Fibroblast of pulmonary artery (primary cell): Measurements from ENCODE around the gene VPS16.
"Not testable (repeated sequence)": the region's sequence is repeated elsewhere in the genome, so short reads cannot be mapped to it uniquely, and the experiment has no call there.

ENCODE experiments used
- DNase-seq: peaks from one replicate; pipeline ENCODE4 v3.0.0-alpha.2; 2010; ENCODE audit warnings: low read depth
- H3K4me3 ChIP-seq: replicated peaks from 2 replicates; pipeline ENCODE4 v1.5.1; 2011; ENCODE audit warnings: low read depth, mild to moderate bottlenecking, control low read depth, low read length, moderate library complexity
- TF ChIP-seq, protein P1 (sequence below): IDR thresholded peaks from 2 replicates; pipeline ENCODE4 v1.5.1; 2011; ENCODE audit warnings: mild to moderate bottlenecking, control low read depth, low read length, inconsistent platforms; ENCODE audit errors: missing control alignments

The VPS16 gene

DNA sequence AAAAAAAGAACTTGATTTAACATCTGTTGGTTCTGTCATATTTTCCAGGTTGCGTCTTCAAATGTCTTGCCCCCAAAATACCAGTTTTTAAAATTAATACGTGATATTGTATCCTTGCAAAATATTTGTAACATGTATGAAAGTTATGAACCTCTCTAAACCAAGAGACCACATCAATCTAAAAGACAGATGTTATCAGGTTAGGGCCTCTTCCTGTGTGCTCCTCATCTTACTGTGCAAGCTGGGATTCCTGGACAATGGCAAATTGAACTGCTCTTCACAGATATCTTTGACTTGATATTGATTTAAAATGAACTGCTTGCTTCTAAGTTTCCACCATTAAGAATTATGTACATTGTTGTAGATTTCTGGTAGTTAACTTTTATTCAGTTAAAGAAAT lies 14.8 kb upstream of the VPS16 start:
- no peak for DNase-seq
- TF ChIP-seq, protein P1, sequence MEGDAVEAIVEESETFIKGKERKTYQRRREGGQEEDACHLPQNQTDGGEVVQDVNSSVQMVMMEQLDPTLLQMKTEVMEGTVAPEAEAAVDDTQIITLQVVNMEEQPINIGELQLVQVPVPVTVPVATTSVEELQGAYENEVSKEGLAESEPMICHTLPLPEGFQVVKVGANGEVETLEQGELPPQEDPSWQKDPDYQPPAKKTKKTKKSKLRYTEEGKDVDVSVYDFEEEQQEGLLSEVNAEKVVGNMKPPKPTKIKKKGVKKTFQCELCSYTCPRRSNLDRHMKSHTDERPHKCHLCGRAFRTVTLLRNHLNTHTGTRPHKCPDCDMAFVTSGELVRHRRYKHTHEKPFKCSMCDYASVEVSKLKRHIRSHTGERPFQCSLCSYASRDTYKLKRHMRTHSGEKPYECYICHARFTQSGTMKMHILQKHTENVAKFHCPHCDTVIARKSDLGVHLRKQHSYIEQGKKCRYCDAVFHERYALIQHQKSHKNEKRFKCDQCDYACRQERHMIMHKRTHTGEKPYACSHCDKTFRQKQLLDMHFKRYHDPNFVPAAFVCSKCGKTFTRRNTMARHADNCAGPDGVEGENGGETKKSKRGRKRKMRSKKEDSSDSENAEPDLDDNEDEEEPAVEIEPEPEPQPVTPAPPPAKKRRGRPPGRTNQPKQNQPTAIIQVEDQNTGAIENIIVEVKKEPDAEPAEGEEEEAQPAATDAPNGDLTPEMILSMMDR: no peak
- H3K4me3 ChIP-seq: no peak overlapping the region

DNA sequence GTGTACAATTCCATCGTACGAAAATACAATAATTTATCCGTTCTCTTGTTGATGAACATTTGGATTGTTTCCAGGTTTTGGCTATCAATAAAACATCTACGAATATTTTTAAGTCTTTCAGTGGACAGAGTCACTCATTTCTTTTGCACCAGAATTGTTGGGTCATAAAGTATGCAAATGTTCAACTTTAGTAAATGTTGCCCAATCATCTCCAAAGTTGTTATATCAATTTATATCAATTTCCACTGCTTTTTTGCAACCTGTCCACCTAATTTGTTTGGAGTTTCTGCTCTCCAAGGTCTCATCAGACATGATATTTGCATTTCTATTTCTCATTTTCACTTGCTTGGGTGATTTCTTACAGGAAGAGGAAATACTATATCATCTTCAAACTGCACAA lies 13.9 kb upstream of the VPS16 start:
- no peak overlapping the region for H3K4me3 ChIP-seq
- DNase-seq: no peak
- TF ChIP-seq, protein P1: no peak

DNA sequence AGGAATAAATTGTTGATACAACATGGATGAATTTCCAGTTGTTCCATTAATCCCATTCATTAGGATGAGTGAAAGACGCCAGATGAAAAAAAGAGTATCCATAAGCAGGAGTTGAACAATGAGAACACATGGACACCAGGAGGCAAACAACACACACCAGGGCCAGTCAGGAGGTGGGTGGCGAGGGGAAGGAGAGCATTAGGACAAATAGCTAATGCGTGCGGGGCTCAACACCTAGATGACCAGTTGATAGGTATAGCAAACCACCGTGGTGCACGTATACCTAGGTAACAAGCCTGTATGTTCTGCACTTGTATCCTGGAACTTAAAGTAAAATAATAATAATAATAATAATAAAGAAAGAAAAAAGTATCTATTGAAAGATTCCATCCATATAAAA lies 11.2 kb upstream of the VPS16 start:
- DNase-seq: no peak
- no peak overlapping the region for H3K4me3 ChIP-seq
- TF ChIP-seq, protein P1: no peak

DNA sequence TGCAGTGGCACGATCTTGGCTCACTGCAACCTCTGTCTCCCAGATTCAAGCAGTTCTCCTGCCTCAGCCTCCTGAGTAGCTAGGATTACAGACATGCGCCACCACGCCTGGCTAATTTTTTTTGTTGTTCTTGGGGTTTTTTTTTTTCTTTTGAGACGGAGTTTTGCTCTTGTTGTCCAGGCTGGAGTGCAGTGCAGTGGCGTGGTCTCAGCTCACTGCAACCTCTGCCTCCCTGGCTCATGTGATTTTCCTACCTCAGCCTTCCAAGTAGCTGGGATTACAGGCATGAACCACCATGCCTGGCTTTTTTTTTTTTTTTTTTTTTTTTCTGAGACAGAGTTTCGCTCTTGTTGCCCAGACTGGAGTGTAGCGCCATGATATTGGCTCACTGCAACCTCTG lies 9.3 kb upstream of the VPS16 start:
- H3K4me3 ChIP-seq, DNase-seq: not testable (repeated sequence)

DNA sequence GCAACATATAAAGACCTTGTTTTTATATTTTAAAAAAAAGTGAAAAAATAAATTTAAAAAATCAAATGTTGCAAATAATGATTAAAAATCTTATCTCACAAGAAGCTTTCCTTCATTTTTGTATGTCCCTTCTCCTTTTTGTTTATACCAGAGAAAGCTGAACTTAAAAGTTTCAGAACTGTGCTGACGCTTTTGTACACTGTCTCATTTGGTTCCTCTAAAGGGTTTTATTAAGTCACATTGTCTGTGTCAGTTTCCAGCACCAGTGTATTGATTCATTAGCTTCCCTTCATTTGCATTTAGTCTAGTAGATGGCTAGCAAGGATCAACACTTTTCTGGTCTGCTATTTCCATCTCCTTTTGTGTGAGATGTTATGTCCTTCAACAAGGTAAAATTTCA lies 6.8 kb upstream of the VPS16 start:
- DNase-seq: no peak
- H3K4me3 ChIP-seq: no peak overlapping the region
- TF ChIP-seq, protein P1: no peak

DNA sequence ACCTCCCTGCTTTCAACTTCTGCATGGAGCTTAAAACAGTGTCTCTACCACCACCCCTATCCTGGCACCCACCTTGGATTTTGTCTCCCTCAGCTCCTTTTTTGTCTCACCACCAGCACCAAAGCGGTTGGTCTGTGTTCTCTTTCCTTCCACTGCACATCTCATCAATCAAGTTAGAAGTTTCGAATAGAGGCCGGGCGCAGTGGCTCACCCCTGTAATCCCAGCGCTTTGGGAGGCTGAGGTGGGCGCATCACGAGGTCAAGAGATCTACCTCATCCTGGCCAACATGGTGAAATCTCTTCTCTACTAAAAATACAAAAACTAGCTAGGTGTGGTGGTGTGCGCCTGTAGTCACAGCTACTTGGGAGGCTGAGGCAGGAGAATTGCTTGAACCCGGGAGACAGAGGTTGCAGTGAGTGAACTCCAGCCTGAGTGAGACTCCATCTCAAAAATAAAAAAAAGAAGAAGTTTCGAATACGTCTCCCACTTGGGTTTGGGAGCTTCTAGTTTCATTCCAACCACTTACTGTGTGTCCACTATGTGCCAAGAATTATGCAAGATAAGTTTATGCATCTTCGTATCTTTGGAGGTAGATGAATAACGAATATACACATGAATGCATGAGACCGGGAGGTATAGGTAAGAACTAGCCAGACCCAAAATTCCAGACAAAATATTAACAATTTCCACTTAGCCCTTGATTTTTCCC lies 6.0 kb upstream of the VPS16 start:
- H3K4me3 ChIP-seq: no peak overlapping the region
- TF ChIP-seq, protein P1: no peak
- no peak for DNase-seq

DNA sequence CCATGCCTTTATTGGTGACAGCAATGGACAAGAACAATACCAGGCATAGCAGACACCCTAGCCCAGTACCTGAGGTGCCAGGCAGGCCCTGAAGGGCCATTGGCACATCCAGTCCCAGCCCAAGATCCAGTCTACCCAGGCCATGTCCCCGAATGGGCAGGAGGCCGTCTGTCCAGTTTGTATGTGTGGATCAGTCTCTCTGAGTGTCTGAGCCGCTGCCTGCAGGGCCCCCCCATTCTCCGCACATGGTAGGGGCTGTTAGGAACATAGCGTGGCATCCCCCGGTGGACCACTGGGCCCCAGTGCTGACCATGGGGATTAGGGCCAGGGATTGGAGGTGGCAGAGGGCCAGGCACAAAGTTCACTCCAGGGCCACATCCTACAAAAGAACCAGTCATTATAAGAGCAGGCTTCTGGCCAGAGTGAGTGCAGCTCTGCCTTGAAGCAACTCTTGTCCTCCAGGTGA lies 5.2 kb upstream of the VPS16 start:
- H3K4me3 ChIP-seq: no peak overlapping the region
- no peak for DNase-seq
- TF ChIP-seq, protein P1: no peak
